ENCODE results near the gene RAB3IP. TPM values are rescaled to one million over a fixed set of nuclear protein-coding genes. Genes with fewer than 3 reads are reported as not detected.

RAB3IP gene, protein sequence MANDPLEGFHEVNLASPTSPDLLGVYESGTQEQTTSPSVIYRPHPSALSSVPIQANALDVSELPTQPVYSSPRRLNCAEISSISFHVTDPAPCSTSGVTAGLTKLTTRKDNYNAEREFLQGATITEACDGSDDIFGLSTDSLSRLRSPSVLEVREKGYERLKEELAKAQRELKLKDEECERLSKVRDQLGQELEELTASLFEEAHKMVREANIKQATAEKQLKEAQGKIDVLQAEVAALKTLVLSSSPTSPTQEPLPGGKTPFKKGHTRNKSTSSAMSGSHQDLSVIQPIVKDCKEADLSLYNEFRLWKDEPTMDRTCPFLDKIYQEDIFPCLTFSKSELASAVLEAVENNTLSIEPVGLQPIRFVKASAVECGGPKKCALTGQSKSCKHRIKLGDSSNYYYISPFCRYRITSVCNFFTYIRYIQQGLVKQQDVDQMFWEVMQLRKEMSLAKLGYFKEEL
- polyA plus RNA-seq: 27.1 TPM

DNA sequence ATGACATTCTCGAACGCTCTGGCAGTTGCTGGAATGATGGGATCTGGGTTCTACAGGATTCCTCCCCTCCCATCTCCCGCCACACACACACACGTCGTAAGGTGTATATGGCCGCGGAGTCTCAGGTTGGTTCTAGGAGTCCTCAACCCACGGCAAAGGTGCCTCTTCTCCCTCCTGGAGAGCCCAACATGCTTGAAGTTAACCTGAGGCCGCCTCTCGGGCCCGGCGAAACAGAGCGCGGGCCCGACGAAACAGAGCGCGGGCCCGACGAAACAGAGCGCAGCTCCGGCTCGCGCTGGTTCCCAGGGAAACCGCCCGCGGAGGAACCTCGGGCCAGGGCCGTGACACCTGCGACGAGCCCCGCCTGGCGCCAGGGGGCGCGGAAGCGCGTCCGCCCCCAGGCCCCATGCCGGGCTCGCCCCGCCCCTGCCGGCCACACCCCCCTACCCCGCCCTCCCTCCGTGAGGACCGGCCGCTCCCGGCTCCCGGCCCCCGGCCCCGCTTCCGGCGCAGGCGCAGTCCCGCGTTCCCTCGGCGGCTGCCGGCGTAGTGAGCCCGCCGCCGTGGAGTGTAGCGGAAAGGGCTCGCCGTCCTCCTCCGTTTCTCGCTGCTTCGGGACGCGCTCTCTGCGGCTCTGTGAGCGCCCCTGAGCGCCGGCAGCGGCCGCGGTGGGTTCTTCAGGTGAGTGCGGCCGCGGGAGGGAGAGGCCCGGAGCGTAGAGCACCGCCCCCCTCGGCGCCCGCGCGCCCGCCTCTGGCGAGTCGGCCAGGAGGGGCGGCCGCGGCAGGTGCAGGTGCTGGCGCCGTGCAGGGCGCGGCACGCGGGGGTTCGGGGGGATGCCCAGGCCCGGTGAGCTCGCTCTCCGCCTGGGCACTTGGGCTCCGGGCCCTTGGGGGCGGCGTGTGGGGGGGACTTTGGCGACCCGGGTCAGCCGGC lies at the start of gene RAB3IP:
TSS of gene RAB3IP (plus strand) at position 510 of the 936 bp plus-strand sequence. CDS start 16,549 bp downstream, outside the sequence.
- peaks cover 2% of the 10 kb centered on the region for H3K36me3 Mint-ChIP-seq
- H3K4me1 Mint-ChIP-seq: peaks cover 11 to 15% (median 12%) of the 10 kb centered on the region in 3 donors
- peak within 1 kb of the TSS; percentile 87 to 97 (median 90) for H3K4me3 Mint-ChIP-seq
- H3K27me3 Mint-ChIP-seq: no peaks in the 10 kb centered on the region
- no peaks in the 10 kb centered on the region for H3K9me3 Mint-ChIP-seq
- peak within 1 kb of the TSS; percentile 90 to 94 (median 90) for H3K27ac Mint-ChIP-seq

GRCh38 chr12:69689638-69690037 lies 49.0 kb upstream of the RAB3IP start:
- Mint-ChIP-seq H3K27me3 (peaks cover 6% of the 10 kb centered on the region), H3K27ac (no peak overlapping the region), H3K36me3 (no peaks in the 10 kb centered on the region), H3K9me3 (no peaks in the 10 kb centered on the region), H3K4me1 (no peaks in the 10 kb centered on the region), H3K4me3 (no peak overlapping the region)

DNA sequence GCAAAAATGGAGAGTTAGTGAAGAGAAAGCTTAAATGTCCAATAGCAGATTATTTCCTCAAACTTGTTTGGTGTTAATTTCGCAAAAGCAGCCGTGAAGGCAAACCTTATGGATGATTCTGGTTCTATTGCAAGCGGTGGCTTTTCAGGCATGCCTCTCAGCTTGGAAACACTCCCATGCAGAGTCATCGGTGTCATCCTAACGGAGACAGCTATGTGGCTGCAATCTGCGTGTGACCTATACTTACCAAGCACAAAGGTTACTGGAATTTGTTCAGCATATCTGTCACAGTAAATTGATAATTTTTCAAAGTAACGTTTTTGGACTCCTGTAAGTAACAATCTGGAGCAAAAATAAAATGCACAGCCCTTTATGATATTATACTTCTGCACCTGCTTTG lies 44.5 kb upstream of the RAB3IP start:
- no peaks in the 10 kb centered on the region for H3K36me3 Mint-ChIP-seq
- H3K4me3 Mint-ChIP-seq: no peak overlapping the region
- no peak overlapping the region for H3K27ac Mint-ChIP-seq
- peaks cover 3% of the 10 kb centered on the region for H3K27me3 Mint-ChIP-seq
- no peaks in the 10 kb centered on the region for H3K4me1 Mint-ChIP-seq
- H3K9me3 Mint-ChIP-seq: no peaks in the 10 kb centered on the region

DNA sequence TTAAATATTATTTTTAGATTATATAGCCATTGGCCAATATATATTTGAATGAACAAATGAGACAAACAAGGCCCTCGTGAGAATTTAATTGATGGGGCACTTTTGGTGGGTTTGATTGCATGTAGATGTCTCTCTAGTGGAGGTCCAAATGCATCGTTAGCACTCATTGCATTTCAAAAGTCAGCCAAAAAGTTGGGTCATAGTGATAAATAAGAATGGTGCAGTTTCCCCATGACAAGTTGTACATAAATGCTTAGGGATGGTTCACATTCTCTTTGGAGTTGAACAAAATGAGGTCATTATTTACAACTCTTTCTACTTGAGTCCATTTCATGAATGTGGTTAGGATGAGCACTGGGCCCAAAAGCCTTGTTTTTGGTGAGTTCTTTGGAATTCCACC lies 40.6 kb upstream of the RAB3IP start:
- H3K27me3 Mint-ChIP-seq: no peaks in the 10 kb centered on the region
- H3K9me3 Mint-ChIP-seq: no peaks in the 10 kb centered on the region
- no peaks in the 10 kb centered on the region for H3K4me1 Mint-ChIP-seq
- no peaks in the 10 kb centered on the region for H3K36me3 Mint-ChIP-seq
- no peak overlapping the region for H3K4me3 Mint-ChIP-seq
- H3K27ac Mint-ChIP-seq: no peak overlapping the region

DNA sequence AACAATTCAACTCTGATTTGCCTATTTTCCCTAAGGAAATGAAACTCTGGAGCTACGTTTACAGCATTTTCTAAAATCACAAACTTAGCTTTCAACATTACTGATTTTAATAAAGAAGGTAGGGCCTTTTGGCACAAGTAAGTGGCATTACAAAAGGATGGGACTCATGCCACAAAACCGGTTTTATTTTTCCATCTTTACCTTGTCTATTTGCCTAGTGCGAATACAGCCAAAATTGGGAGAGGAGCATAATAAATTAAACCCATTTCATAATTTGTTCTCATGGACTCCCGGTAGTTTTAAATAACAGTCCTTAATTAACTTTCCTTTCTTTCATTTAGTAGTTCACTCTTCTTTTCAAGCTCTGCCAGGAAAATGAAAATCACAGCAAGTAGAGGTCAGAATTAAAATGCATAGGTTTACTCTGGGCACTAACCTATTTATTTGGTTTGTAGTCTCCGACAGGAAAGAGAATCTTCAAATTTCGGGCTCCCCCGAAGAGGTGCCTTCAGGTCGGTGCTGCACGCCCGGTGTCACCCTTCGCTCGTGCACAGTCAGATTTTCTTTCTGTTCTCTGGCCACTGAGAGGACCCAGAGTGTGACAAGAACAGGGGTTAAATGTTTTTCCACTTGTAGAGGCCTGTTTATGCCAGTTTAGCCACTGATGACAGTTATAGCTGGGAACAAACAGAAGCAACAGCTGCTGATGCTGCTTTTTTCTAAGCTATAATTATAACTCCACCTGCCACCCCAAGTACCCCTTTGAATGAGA lies 39.7 kb upstream of the RAB3IP start, which contains the start of gene BEST3:
TSS of gene BEST3 (minus strand) at position 535 of the 772 bp plus-strand sequence. CDS start 1,505 bp downstream, outside the sequence.
- H3K27ac Mint-ChIP-seq: no peak within 1 kb of the TSS
- no peak within 1 kb of the TSS for H3K4me3 Mint-ChIP-seq
- no peaks in the 10 kb centered on the region for H3K36me3 Mint-ChIP-seq

DNA sequence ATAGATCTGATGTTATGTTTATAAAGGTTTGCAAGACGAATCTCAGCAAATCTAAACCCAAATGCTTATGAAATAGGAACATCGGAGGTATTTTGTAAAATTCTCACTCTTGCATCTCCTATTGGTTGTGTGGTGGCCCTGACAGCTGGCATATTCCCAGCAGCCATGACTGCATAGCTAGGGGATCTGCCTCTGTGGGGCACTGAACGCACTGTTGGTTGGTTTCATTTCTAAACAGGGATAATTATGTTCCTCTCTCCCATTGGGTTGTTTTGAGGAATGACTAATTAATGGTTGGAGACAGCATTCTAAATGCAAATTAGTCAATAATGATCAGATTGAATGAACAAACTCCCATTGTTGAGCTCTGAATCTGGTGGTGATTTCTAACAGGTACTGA lies 36.8 kb upstream of the RAB3IP start:
- Mint-ChIP-seq H3K27ac (no peak overlapping the region), H3K4me1 (no peaks in the 10 kb centered on the region), H3K4me3 (no peak overlapping the region), H3K36me3 (no peaks in the 10 kb centered on the region), H3K9me3 (no peaks in the 10 kb centered on the region), H3K27me3 (peaks cover 5% of the 10 kb centered on the region)

More for the DNA sequence above, 39.7 kb upstream of the RAB3IP start, which contains the start of gene BEST3:
- Mint-ChIP-seq H3K4me1 (no peaks in the 10 kb centered on the region), H3K27me3 (no peaks in the 10 kb centered on the region), H3K9me3 (no peaks in the 10 kb centered on the region)

- Mint-ChIP-seq H3K27ac (no peak overlapping the region), H3K27me3 (peaks cover 5% of the 10 kb centered on the region), H3K4me3 (no peak overlapping the region), H3K4me1 (no peaks in the 10 kb centered on the region), H3K9me3 (no peaks in the 10 kb centered on the region), H3K36me3 (no peaks in the 10 kb centered on the region)
Measured at GRCh38 chr12:69703146-69703642, 35.5 kb upstream of the RAB3IP start.

GRCh38 chr12:69704357-69704756 lies 34.3 kb upstream of the RAB3IP start:
- peaks cover 5% of the 10 kb centered on the region for H3K27me3 Mint-ChIP-seq
- H3K27ac Mint-ChIP-seq: no peak overlapping the region
- no peaks in the 10 kb centered on the region for H3K4me1 Mint-ChIP-seq
- no peaks in the 10 kb centered on the region for H3K36me3 Mint-ChIP-seq
- H3K9me3 Mint-ChIP-seq: peaks cover 0 to 2% (median 0%) of the 10 kb centered on the region in 3 donors
- no peak overlapping the region for H3K4me3 Mint-ChIP-seq

DNA sequence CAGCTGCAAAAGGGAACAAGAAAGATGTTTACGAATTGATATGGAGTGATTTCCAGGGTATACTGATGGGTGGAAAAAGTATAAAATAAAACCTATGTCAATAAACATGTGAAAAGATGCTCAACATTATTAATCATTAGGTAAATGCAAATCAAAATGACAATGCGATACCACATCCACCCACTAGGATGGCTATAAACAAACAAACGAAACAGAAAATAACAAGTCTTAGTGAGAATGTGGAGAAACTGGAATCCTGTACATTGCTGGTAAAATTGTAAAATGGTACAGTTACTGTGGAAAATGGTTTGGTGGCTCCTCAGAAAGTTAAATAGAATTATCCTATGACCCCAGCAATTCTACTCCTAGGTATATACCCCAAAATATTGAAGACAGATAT lies 30.0 kb upstream of the RAB3IP start:
- H3K27ac Mint-ChIP-seq: no peak overlapping the region
- H3K36me3 Mint-ChIP-seq: no peaks in the 10 kb centered on the region
- peaks cover 5% of the 10 kb centered on the region for H3K27me3 Mint-ChIP-seq
- no peaks in the 10 kb centered on the region for H3K4me1 Mint-ChIP-seq
- peaks cover 0 to 2% (median 0%) of the 10 kb centered on the region in 3 donors for H3K9me3 Mint-ChIP-seq
- H3K4me3 Mint-ChIP-seq: no peak overlapping the region

DNA sequence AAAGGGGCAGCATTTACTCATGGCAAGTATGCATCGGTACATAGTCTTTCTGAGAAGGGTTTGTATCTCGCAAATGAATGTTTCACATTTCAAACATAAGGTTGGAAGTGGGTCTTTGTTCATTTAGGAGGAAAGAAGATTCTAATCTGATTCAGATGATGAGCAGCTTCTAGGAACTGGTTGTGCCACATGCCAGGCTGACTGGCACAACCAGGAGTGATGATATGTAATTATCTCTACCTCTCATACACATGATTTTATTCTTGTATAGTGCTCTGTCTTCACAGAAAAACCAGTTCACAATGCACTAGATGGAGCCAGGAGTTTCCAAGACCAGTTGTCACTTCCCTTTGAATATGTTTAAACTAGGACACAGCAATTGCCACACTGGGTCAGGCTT lies 25.8 kb upstream of the RAB3IP start:
- no peaks in the 10 kb centered on the region for H3K27me3 Mint-ChIP-seq
- H3K4me3 Mint-ChIP-seq: no peak overlapping the region
- H3K27ac Mint-ChIP-seq: no peak overlapping the region
- H3K9me3 Mint-ChIP-seq: peaks cover 0 to 2% (median 0%) of the 10 kb centered on the region in 3 donors
- H3K36me3 Mint-ChIP-seq: no peaks in the 10 kb centered on the region
- no peaks in the 10 kb centered on the region for H3K4me1 Mint-ChIP-seq

GRCh38 chr12:69714542-69714941 lies 24.1 kb upstream of the RAB3IP start:
- H3K4me3 Mint-ChIP-seq: no peak overlapping the region
- H3K9me3 Mint-ChIP-seq: no peaks in the 10 kb centered on the region
- no peak overlapping the region for H3K27ac Mint-ChIP-seq
- no peaks in the 10 kb centered on the region for H3K36me3 Mint-ChIP-seq
- no peaks in the 10 kb centered on the region for H3K27me3 Mint-ChIP-seq
- H3K4me1 Mint-ChIP-seq: no peaks in the 10 kb centered on the region

DNA sequence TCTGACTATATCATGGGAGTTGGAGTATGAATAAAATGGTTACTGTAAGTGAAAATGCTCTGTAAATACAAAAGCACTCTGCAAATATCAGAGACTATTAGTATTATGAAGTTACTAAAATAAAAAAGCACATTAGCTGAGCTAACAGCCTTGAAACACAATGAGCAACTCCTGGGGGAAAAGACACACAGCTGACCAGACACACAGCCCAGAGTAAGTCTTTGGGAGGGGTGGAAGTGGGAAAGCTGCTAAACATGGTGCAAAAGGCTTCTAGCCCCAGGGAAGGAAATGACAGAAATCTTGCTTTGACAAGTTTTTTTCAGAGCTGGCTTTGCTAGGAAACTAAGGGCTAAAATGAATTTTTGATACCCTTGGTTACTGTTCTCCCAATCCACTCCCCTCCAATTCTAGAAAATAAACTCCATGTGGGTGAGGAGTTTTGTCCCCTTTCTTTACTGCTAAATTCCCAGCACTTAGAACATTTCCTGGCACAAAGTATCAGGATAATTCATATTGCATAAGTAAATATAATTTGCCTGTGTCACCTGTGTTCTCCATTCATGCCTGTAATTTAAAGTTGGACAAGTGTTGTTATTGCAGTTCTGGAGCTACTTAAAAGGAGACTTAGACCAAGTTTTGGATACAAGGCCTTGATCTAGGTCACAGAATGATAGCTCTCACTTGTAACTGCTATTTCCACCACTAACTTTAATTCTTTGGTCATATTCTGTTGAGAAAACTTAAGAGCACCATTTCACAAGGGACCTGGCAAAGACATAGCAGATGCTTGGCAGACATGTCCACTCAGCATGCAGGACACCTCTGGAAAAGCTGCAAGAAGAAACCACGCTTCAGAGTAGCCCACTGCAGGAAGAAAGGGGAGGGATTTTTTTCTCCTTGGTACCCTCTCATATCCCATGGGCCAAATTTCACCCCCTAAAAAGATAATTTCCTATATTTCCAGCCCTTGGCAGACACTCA lies 19.0 kb upstream of the RAB3IP start:
- H3K9me3 Mint-ChIP-seq: no peaks in the 10 kb centered on the region
- H3K27me3 Mint-ChIP-seq: no peaks in the 10 kb centered on the region
- H3K4me1 Mint-ChIP-seq: no peaks in the 10 kb centered on the region

DNA sequence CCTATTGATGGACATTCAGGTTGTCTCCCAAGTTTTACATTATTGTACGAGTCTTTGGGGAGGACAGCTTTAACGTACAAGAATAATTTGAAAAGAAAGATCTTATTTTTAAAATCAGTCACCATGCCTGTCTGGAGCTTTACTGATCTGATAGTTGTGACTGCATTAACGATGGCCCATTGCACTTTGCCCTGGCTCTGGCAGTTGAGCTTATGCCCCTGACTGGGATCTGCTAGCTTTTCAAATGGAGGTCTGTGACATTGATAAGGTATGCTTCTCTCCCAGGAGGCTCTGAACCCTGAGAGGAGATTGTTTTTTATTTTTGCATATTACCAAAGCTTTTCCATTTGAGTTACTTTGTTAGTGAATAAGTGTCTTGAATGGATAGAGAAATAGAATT lies 17.9 kb upstream of the RAB3IP start:
- H3K4me1 Mint-ChIP-seq: no peaks in the 10 kb centered on the region
- H3K27ac Mint-ChIP-seq: no peak overlapping the region
- H3K4me3 Mint-ChIP-seq: no peak overlapping the region
- no peaks in the 10 kb centered on the region for H3K9me3 Mint-ChIP-seq
- peaks cover 2% of the 10 kb centered on the region for H3K36me3 Mint-ChIP-seq
- H3K27me3 Mint-ChIP-seq: no peaks in the 10 kb centered on the region

More for the DNA sequence above, 19.0 kb upstream of the RAB3IP start:
- Mint-ChIP-seq H3K4me3 (no peak overlapping the region), H3K27ac (no peak overlapping the region), H3K36me3 (peaks cover 2% of the 10 kb centered on the region)

Measured in IgD-negative memory B cell (primary cell).